ENCODE results near the gene ZC3H14. TPM values are rescaled to one million over a fixed set of nuclear protein-coding genes. Genes with fewer than 3 reads are reported as not detected.

ZC3H14 gene
- total RNA-seq, 1 experiment from 2014 or later = 66.2 TPM

DNA sequence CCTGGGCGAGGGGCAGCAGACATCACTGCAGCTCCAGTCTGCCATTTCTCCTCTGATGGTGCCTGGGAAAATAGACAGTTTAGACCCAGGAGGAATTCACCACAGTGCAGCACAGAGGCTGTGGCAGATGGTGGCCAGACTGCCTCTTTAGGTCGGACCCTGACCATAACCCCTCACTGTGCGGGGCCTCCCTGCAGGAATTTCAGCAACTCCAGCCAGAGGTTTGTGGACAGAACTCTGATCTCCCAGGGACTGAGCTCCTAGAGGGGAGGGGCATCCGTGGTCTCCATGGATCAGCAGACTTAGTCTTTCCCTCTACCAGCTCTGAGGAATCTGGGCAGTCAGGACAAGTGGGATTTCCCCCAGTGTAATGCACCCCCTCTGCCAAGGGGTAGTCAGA lies 106.5 kb downstream of the ZC3H14 start:
- no peak overlapping the region for H3K4me3 ChIP-seq (replicated peaks in 1 of 2; ENCODE audit: low read depth in 1 of 2, low read length in 2 of 2)
- no peaks in the 10 kb centered on the region for H3K36me3 ChIP-seq (ENCODE audit: control insufficient read depth in 1 of 2, insufficient read depth in 2 of 2, low read length in 2 of 2)
- H3K9me3 ChIP-seq (ENCODE audit: control insufficient read depth in 1 of 2, insufficient read depth in 1 of 2, low read depth in 1 of 2, low read length in 2 of 2) = no peaks in the 10 kb centered on the region
- intact Hi-C loops (cut with micrococcal nuclease) = loop anchor here (5.0 kb wide), 1 partner anchor 1248 kb away; no protein-coding TSS in a partner anchor
- no peaks in the 10 kb centered on the region for H3K79me2 ChIP-seq (ENCODE audit: insufficient read depth, low read length)
- ChIA-PET POLR2A (no interaction called here), RAD21 (ENCODE audit: low non-redundant PET in 1 of 2, low total read pairs in 2 of 2, uncharacterized antibody in 2 of 2, unreplicated experiment in 2 of 2) (no interaction called here), CTCF (no interaction called here)
- no peak overlapping the region for H3K27ac ChIP-seq (ENCODE audit: low read depth, low read length)
- H3K4me2 ChIP-seq (ENCODE audit: low read length) = no peak overlapping the region
- H3K9me2 ChIP-seq (ENCODE audit: insufficient read depth) = no peaks in the 10 kb centered on the region
- no peak for DNase-seq (ENCODE audit: low read depth, low spot score)
- no peak overlapping the region for H3K9ac ChIP-seq (ENCODE audit: low read length)
- no TSS peak for BruUV-seq (replicated peaks)
- H4K20me1 ChIP-seq (ENCODE audit: insufficient read depth) = no peaks in the 10 kb centered on the region
- no peak for ATAC-seq
- no peaks in the 10 kb centered on the region for H3K27me3 ChIP-seq (ENCODE audit: insufficient read depth, low read length)
- H2AFZ ChIP-seq (ENCODE audit: low read depth, low read length, poor library complexity, severe bottlenecking) = no peak overlapping the region
- no peaks in the 10 kb centered on the region for H3K4me1 ChIP-seq (ENCODE audit: control insufficient read depth in 1 of 2, insufficient read depth in 2 of 2, low read length in 2 of 2)
- TF ChIP-seq ELF1 (IDR thresholded peaks at IDR 0.05; ENCODE audit: borderline replicate concordance, low read depth) (no peak), RAD21 (IDR thresholded peaks at IDR 0.05; ENCODE audit: low read depth) (no peak), SP1 (IDR thresholded peaks at IDR 0.05; ENCODE audit: low read depth) (no peak), POLR2A (IDR thresholded peaks at IDR 0.05; ENCODE audit: borderline replicate concordance, extremely low read depth, insufficient read depth, insufficient read length) (no peak)

Other genes with a start within 250 kb of the ZC3H14 start
- not detected for gene KCNK10, start 239.8 kb upstream of the ZC3H14 start, total RNA-seq (2021; ENCODE audit: unreplicated experiment)
- gene SPATA7, start 177.4 kb upstream of the ZC3H14 start, total RNA-seq (2021; ENCODE audit: unreplicated experiment) = 6.2 TPM
- gene PTPN21, start 8.0 kb upstream of the ZC3H14 start, total RNA-seq (2021; ENCODE audit: unreplicated experiment) = 7.6 TPM
- gene EML5, start 229.9 kb downstream of the ZC3H14 start, total RNA-seq (2021; ENCODE audit: unreplicated experiment) = 1.8 TPM